ENCODE results near the gene CELA2A.
"Not testable (repeated sequence)": the region's sequence is repeated elsewhere in the genome, so short reads cannot be mapped to it uniquely, and the experiment has no call there.

Gene CELA2A

DNA sequence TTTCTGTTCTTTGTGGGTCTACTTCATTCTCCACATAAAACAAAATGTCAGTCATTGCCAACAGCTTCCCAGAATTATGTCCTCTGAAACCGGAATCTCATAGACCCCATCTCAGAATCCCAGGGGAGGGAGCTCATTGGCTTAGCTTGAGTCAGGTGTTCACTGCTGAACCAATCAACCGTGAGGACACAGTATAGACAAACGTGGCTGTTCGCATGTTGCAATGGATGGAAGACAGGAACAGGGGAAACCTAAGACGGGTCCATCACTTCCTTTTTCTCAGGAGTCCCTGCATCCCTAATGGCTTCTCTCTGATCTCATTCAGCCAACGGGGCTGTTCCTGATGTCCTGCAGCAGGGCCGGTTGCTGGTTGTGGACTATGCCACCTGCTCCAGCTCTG, 9.1 kb downstream of the CELA2A start:
- TF ChIP-seq, protein P1, sequence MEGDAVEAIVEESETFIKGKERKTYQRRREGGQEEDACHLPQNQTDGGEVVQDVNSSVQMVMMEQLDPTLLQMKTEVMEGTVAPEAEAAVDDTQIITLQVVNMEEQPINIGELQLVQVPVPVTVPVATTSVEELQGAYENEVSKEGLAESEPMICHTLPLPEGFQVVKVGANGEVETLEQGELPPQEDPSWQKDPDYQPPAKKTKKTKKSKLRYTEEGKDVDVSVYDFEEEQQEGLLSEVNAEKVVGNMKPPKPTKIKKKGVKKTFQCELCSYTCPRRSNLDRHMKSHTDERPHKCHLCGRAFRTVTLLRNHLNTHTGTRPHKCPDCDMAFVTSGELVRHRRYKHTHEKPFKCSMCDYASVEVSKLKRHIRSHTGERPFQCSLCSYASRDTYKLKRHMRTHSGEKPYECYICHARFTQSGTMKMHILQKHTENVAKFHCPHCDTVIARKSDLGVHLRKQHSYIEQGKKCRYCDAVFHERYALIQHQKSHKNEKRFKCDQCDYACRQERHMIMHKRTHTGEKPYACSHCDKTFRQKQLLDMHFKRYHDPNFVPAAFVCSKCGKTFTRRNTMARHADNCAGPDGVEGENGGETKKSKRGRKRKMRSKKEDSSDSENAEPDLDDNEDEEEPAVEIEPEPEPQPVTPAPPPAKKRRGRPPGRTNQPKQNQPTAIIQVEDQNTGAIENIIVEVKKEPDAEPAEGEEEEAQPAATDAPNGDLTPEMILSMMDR (IDR thresholded peaks at IDR 0.05; ENCODE audit: low read depth, low read length), result no peak
- H3K4me3 ChIP-seq (ENCODE audit: low read depth, low read length), result no peak overlapping the region

DNA sequence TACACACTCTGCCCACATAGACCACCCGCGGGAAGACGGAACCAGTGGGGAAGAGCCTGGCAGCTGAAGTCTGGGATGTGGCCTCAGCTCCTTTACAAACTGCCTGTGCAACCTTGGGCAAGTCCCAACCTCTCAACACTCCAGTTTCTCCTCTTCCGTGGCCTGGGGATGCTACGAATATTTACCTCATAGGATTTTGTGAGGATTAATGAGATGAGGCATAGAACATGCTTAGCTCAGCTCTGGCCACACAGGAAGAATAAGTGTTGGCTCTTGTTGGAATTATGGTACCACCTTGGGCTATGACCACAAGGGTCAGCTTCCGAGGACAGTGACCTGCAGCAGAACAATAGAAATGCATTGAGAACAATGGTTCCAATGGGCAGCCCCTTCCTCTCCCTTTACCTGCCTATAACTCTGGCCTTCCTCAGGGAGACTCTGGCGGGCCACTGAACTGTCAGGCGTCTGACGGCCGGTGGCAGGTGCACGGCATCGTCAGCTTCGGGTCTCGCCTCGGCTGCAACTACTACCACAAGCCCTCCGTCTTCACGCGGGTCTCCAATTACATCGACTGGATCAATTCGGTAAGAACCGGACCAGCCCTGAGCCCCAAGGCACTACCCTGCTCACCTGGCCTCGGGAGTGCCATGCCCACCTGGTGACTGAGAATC, 10.6 kb downstream of the CELA2A start:
- not testable (repeated sequence) for H3K4me3 ChIP-seq (ENCODE audit: low read depth, low read length)

DNA sequence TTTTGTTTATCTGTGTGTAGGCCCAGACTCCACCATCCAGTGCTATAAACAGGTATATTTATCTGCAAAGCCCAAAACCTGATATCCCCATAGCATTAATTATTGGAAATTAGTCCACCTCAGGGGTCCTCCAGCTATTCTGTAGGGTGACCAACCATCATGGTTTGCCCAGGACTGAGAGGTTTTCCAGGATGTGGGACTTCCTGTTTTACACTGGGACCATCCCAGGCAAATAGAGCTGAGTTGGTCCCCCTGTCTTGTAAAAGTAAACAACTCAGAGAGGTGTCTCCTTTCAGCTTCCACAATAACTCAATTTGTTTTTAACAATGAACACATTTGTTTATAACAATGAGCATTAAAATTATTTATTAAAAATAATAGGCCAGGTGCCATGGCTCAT, 11.6 kb downstream of the CELA2A start:
- TF ChIP-seq, protein P1 (IDR thresholded peaks at IDR 0.05; ENCODE audit: low read depth, low read length), result no peak

DNA sequence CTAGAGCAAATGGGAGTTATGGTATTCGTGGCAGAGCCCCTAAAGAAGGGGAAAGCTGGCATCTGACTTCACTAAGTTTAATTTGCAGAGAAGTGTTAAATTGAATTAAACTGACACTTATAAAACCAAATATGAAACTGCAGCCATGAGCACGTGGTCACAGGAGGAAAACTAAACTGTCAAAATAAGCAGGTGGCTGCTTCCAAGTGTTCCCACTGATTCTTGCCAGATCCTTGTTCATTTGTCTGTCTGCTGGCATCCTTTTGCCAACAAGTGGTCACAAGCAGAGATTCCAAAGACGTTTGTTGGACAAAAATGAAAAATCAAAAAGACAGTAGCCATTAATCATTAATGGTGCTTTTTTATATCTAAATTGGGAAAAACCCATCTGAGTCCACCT, 12.8 kb downstream of the CELA2A start:
- H3K4me3 ChIP-seq (ENCODE audit: low read depth, low read length), result no peak overlapping the region
- TF ChIP-seq, protein P1 (IDR thresholded peaks at IDR 0.05; ENCODE audit: low read depth, low read length), result no peak

More for the DNA sequence above, 11.6 kb downstream of the CELA2A start:
- no peak overlapping the region for H3K4me3 ChIP-seq (ENCODE audit: low read depth, low read length)

DNA sequence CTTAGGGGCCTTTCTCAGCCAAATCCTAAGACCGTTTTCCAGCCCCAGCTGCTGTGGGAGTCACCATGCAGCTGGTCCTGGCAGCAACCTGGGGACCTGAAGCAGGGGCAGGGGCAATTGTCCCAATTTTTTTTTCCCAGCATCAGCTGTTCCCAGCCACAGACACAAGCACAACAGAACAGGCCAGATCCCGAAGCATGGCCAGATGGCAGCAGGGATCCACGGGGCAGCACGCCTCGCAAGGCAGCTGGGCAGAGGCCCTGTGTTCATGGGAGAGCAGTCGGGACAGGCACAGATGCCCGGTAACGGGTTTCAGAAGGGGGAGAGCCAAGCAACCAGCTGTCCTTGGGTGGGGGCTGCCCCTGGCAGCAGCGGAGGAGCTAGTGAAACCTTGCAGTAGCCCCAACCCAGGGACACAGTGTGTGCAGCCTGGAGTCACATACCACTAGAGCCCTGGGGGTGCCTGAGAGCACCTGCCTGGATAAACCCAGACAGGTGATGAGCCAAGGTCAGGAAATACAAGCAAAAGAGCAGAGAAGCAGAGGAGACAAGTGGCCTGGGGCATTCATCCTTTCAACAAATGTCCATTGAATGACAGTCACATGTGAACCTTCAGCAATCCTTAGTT, 13.4 kb downstream of the CELA2A start:
- H3K4me3 ChIP-seq (ENCODE audit: low read depth, low read length), result not testable (repeated sequence)

DNA sequence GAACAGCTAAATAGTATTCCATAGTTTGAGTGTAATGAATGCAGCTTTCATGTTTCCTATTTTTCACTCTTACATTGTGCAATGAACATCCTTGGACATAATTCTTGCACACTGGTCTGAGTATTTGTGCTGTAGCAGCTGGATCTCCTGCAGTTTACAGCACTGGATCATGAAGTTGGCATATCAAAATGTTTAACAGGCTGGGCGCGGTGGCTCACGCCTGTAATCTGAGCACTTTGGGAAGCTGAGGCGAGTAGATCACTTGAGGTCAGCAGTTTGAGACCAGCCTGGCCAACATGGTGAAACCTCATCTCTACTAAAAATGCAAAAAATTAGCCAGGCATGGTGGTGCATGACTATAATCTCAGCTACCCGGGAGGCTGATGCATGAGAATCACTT, 14.5 kb downstream of the CELA2A start:
- H3K4me3 ChIP-seq (ENCODE audit: low read depth, low read length), result not testable (repeated sequence)

DNA sequence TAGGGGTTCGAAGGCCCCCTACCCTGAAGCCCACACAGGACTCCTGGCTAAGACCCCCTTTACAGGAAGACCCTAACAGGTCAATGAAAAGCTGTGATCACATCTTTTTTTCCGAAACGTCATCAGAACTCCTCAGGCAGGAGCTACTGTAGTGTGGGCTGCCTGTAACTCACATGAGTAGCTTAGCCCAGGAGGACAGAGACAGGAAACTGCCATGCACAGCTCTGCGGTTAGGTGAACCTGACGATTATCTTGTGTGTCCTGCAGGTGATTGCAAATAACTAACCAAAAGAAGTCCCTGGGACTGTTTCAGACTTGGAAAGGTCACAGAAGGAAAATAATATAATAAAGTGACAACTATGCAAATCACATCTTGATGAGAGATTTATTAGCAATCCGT, 15.2 kb downstream of the CELA2A start:
- not testable (repeated sequence) for H3K4me3 ChIP-seq (ENCODE audit: low read depth, low read length)

DNA sequence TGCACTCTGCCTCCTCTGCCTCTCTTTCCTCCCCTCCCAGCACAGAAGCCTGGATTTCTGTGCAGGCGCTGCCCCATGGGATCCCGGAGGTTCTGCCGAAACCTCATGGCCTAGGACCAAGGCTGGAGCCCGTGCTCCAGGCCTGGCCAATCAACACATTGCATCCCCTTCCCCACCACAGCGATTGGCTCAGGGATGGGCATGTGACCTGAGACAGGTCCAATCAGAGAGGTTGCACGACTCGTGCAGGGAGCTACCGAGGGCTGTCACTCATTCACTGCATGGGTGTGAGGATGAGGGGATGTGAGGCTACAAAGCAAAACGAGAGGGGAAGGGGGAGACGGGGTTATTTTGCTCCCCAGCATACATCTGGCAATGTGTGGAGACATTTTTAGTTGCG, 16.1 kb downstream of the CELA2A start:
- TF ChIP-seq, protein P1 (IDR thresholded peaks at IDR 0.05; ENCODE audit: low read depth, low read length), result no peak
- H3K4me3 ChIP-seq (ENCODE audit: low read depth, low read length), result no peak overlapping the region

DNA sequence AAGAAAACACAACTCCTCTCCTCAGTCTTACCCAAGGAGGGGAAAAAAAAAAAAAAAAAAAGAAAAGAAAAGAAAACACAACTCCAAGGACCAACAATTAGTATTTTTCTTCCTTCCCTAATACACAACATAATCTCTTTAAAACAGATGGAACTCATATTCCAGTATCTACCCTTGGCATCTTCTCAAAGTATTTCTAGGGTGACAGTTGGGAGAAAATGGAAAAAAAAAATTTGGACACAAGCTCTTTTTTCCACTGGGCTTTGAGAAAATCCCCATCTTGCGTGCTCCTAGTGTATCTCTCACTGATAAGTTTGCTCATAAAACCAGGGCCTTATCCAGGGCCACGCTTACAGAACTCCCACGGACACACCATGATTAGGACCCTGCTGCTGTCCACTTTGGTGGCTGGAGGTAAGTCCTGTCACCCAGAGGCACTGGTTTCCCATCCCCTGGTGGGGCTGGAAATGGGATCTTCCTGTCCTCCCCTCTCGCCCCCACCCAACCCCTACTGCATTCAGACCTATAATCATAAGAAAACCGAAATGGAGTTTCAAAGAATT, 19.3 kb downstream of the CELA2A start, which contains the start of gene CELA2B:
Gene CELA2B, plus strand, starts transcription at position 353 of the 563 bp plus-strand sequence. Its CDS starts 22 bp downstream, at position 375.
- H3K4me3 ChIP-seq (ENCODE audit: low read depth, low read length), result no peak within 1 kb of the TSS
- TF ChIP-seq, protein P1 (IDR thresholded peaks at IDR 0.05; ENCODE audit: low read depth, low read length), result no peak

Data from WI38 (cell line).